SU-DHL-6 (cell line): Measurements from ENCODE around the gene DAO.

Experiments used
- H2AFZ ChIP-seq: fragments of 200-600 bp; sonication (generic); 2 replicates; pipeline ENCODE4 v1.6.1; 2014; ENCODE audit warnings: low read depth, mild to moderate bottlenecking, moderate library complexity, mixed read lengths, antibody characterized with exemption, low read length; ENCODE audit not compliant: severe bottlenecking
- H3F3A ChIP-seq: fragments of 200-600 bp; shearing (Covaris generic); 2 replicates; pipeline ENCODE4 v1.6.0; 2016; ENCODE audit warnings: antibody characterized with exemption, mild to moderate bottlenecking; ENCODE audit not compliant: insufficient read depth
- H3K27ac ChIP-seq: fragments of 200-600 bp; sonication (generic); 2 replicates; pipeline ENCODE4 v1.5.1; 2016; ENCODE audit warnings: low read depth, mild to moderate bottlenecking, low read length, moderate library complexity, mixed read lengths
- H3K27me3 ChIP-seq: fragments of 200-600 bp; sonication (generic), shearing (Covaris generic); 2 replicates; pipeline ENCODE4 v1.6.0; 2014; ENCODE audit warnings: mild to moderate bottlenecking, low read length
- H3K36me3 ChIP-seq: fragments of 200-600 bp; sonication (generic); 2 replicates; pipeline ENCODE4 v1.6.1; 2014; ENCODE audit warnings: mild to moderate bottlenecking, low read length, mixed read lengths
- H3K4me2 ChIP-seq: fragments of 300-600, 200-600 bp; shearing (Covaris generic), sonication (generic); 2 replicates; pipeline ENCODE4 v1.6.0; 2014; ENCODE audit warnings: low read length, low read depth, mild to moderate bottlenecking; ENCODE audit not compliant: poor library complexity, severe bottlenecking
- H3K4me3 ChIP-seq: fragments of 200-600 bp; sonication (generic); 2 replicates; pipeline ENCODE4 v1.5.1; 2014; ENCODE audit warnings: antibody characterized with exemption, low read length, mild to moderate bottlenecking, mixed read lengths; ENCODE audit not compliant: insufficient read depth, poor library complexity, severe bottlenecking
- H3K79me2 ChIP-seq: fragments of 200-600 bp; sonication (generic); 2 replicates; pipeline ENCODE4 v1.6.1; 2014; ENCODE audit warnings: mild to moderate bottlenecking, low read length, moderate library complexity; ENCODE audit not compliant: insufficient read depth
- H3K9ac ChIP-seq: fragments of 200-600 bp; sonication (generic); 2 replicates; pipeline ENCODE4 v1.7.0; 2014; ENCODE audit warnings: mild to moderate bottlenecking, low read length
- H3K9me2 ChIP-seq: fragments of 200-600 bp; sonication (generic); replicated peaks from 2 replicates; pipeline ENCODE4 v1.6.1; 2014; ENCODE audit warnings: low read length; ENCODE audit not compliant: insufficient read depth
- H3K9me3 ChIP-seq: fragments of 200-600 bp; sonication (generic); 2 replicates; pipeline ENCODE4 v1.6.1; 2014; ENCODE audit warnings: low read length, mixed read lengths; ENCODE audit not compliant: insufficient read depth
- H4K20me1 ChIP-seq: fragments of 200-600 bp; sonication (generic); 2 replicates; pipeline ENCODE4 v1.6.1; 2014; ENCODE audit warnings: low read depth, mild to moderate bottlenecking, antibody characterized with exemption, low read length, moderate library complexity, mixed read lengths
- CTCF ChIP-seq: fragments of 200-600 bp; sonication (generic); IDR thresholded peaks from one replicate; pipeline ENCODE4 v1.5.1; 2017; ENCODE audit warnings: antibody characterized with exemption, mild to moderate bottlenecking, low read length, moderate library complexity; ENCODE audit not compliant: insufficient read depth, poor library complexity, severe bottlenecking
- EZH2phosphoT487 ChIP-seq: fragments of 200-600 bp; sonication (generic), shearing (Covaris generic); conservative IDR thresholded peaks from 2 replicates; pipeline ENCODE4 v1.6.1; 2018; ENCODE audit warnings: mild to moderate bottlenecking, antibody characterized with exemption, low read length, moderate library complexity, mixed read lengths

Gene DAO

DNA sequence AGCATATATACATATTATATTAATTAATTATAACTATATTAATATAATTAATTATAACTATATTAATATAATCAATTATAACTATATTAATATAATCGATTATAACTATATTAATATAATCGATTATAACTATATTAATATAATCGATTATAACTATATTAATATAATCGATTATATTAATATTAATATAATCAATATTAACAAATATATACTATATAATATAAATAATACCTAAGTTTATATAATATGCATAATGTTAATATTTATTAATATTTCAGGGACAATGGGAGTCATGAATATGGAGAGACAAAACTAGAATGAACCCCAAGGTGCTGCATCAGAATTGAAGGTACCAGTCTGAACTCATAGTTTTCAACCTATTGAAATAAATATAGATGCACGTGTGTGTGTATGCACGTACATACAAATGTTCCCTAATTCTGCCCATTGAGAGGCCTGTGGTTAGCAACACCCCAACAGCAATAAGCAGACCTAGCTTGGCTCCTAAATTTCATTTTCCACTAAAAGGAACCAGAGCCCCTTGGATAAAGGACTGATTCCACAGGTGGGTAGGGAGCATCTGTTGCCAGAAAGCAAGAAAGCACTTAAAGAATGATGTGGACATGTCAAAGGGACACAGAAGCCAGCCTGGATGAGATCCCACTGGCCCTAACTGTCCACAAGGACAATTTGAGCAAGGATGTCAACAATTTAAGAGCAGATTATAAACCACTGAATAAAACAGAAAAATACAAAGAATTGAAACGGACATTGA, 43.8 kb upstream of the DAO start:
- H3K36me3 ChIP-seq: no peaks in the 10 kb centered on the region
- no peak overlapping the region for H3K27ac ChIP-seq
- no peaks in the 10 kb centered on the region for H3K79me2 ChIP-seq
- no peaks in the 10 kb centered on the region; the same call in 1 of the 2 replicates for H3F3A ChIP-seq
- H4K20me1 ChIP-seq: no peaks in the 10 kb centered on the region
- H3K27me3 ChIP-seq: no peaks in the 10 kb centered on the region
- H2AFZ ChIP-seq: no peak overlapping the region
- no peak overlapping the region for H3K9ac ChIP-seq
- no peak overlapping the region for H3K4me2 ChIP-seq
- no peak overlapping the region for H3K4me3 ChIP-seq
- TF ChIP-seq EZH2phosphoT487 (no peak), CTCF (no peak)
- no peaks in the 10 kb centered on the region for H3K9me2 ChIP-seq
- no peaks in the 10 kb centered on the region for H3K9me3 ChIP-seq

DNA sequence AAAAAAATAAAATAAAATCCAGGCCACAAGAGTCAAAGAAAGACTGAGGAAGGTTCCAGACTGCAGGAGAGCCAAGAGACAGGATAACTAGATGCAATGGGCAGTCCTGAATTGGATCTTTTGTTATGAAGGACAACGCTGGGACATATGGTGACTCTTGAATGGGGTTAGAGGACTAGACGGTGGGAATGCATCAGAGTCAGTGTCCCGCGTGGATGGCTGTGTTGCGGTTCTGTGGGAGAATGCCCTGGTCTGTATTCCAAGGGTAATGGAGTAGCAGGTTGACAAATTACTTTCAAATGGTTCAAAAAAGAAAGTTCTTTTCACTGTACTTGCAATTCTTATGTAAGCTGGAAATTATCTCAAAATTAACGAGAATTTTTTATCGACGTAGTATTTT, 42.7 kb upstream of the DAO start:
- Histone ChIP-seq H3K27ac (no peak overlapping the region), H3K9ac (no peak overlapping the region), H3K4me2 (no peak overlapping the region), H4K20me1 (no peaks in the 10 kb centered on the region), H3K79me2 (no peaks in the 10 kb centered on the region), H3F3A (no peaks in the 10 kb centered on the region; the same call in 1 of the 2 replicates), H3K9me3 (no peaks in the 10 kb centered on the region), H3K4me3 (no peak overlapping the region), H3K36me3 (no peaks in the 10 kb centered on the region), H3K27me3 (no peaks in the 10 kb centered on the region), H3K9me2 (no peaks in the 10 kb centered on the region), H2AFZ (no peak overlapping the region)
- no peak for TF ChIP-seq CTCF
- TF ChIP-seq EZH2phosphoT487: no peak

DNA sequence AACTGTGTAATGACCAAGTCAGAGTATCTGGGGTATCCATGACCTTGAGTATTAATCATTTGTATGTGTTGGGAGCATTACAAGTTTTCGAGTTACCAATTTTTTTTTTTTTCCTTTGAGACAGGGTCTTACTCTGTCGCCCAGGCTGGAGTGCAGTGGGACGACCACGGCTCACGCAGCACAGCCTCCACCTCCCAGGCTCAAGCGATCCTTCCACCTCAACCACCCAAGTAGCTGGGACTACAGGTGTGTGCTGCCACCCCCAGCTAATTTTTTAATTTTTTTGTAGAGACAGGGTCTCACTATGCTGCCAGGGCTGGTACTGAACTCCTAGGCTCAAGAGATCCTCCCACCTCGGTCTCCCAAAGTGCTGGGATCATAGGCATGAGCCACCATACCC, 42.2 kb upstream of the DAO start:
- Histone ChIP-seq H4K20me1 (no peaks in the 10 kb centered on the region), H3K9ac (no peak overlapping the region), H3K27me3 (no peaks in the 10 kb centered on the region), H3K27ac (no peak overlapping the region), H3F3A (no peaks in the 10 kb centered on the region; the same call in 1 of the 2 replicates), H3K9me2 (no peaks in the 10 kb centered on the region), H3K4me2 (no peak overlapping the region), H3K79me2 (no peaks in the 10 kb centered on the region), H2AFZ (no peak overlapping the region), H3K36me3 (no peaks in the 10 kb centered on the region), H3K4me3 (no peak overlapping the region), H3K9me3 (no peaks in the 10 kb centered on the region)
- TF ChIP-seq EZH2phosphoT487 (no peak), CTCF (no peak)
